ENCODE data around the gene ZNF217.
"Not testable (repeated sequence)": the region's sequence is repeated elsewhere in the genome, so short reads cannot be mapped to it uniquely, and the experiment has no call there.

ZNF217 gene

DNA sequence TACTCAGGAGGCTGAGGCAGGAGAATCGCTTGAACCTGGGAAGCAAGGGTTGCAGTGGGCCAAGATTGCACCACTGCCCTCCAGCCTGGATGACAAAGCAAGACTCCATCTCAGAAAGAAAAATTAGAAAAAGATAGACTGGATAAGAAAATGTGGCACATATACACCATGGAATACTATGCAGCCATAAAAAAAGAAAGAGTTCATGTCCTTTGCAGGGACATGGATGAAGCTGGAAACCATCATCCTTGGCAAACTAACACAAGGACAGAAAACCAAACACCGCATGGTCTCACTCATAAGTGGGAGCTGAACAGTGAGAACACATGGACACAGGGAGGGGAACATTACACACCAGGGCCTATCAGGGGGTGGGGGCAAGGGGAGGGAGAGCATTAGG is 70.0 kb downstream of the ZNF217 start:
- DNase-seq: not testable (repeated sequence)

DNA sequence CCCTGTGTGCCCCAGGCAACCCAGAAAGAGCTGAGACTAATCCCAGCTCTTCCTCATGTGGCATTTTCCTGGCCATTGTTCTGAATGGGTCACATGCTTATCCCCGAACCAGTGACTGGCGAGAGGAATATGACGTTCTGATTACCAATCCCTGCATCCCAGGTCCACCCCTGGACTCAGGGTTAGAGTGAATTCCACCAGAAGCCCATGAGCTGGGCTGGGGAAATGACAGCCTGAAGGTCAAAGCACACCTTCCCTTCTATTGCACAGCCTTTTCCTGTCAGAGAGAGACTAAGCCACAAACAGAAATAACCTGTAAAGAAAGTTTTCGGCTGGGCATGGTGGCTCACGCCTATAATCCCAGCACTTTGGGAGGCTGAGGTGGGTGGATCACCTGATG is 70.9 kb downstream of the ZNF217 start:
- DNase-seq: no peak

DNA sequence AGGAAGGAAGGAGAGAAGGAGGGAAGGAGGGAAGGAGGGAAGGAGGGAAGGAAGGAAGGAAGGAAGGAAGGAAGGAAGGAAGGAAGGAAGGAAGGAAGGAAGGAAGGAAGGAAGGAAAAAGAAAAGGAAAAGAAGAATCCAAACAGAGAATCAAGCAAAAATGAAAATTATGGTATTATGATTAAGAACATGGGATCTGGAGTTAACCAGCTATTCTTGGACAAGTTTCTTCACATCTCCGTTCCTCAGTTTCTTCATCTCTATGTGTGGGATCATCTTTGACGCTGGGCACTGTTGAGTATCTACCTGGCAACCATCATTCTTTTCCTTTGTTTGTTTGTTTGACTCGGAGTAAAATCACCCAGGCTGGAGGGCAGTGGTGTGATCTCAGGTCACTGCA is 71.6 kb downstream of the ZNF217 start:
- DNase-seq: no peak

DNA sequence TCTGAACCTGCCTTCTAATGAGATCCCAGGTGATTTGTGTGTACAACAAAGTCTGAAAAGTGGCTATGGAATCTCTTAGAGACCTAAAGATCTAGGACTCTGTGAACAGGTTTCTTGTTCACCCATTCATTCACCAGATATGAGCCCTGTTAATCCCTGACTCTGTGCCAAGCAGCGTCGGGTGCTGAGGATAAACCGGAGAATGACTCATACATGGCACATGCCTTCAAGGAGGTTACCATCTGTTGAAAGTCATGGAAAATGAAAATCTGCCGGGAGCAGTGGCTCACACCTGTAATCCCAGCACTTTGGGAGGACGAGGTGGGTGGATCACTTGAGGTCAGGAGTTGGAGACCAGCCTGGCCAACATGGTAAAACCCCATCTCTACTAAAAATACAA is 72.2 kb downstream of the ZNF217 start:
- DNase-seq: peak; percentile 41

DNA sequence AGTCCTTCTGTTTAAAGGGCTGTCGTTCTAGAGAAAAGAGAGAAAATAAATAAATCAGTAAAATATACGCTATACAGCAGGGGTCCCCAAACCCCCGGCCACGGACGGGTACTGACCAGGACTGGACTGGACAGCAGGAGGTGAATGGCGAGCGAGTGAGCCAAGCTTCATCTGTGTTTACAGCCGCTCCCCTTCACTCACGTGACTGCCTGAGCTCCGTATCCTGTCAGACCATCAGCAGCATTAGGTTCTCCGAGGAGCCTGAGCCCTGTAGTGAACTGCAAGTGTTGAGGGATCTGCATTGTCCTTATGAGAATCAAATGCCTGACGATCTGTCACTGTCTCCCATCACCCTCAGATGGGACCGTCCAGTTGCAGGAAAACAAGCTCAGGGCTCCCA is 76.5 kb downstream of the ZNF217 start:
- no peak for DNase-seq

All from NCI-H82 (cell line).